Mesenteric fat pad (tissue), 1 donor: Measurements from ENCODE around the gene MSGN1. TPM values are rescaled to one million over a fixed set of nuclear protein-coding genes. Genes with fewer than 3 reads are reported as not detected.
A peak's percentile ranks its signal among the peaks of the same experiment; 100 is the strongest.
"Not testable (repeated sequence)": the region's sequence is repeated elsewhere in the genome, so short reads cannot be mapped to it uniquely, and the experiment has no call there.

Experiments used
- DNase-seq: peaks from one replicate; pipeline ENCODE4 v3.0.0-alpha.2; 2020; ENCODE audit warnings: low spot score
- total RNA-seq: library from RNA; stranded (reverse); fragmentation: NEBNext Ultra II Directional; extraction: Animal tissue kit (Norgen Biotek cat#: 25700); gene quantifications from one replicate; pipeline ENCODE4 v1.2.1, GENCODE V29; 2021
- donor health status: DM: yes; HTN: yes; CAD: no.

MSGN1 gene
- total RNA-seq, 1 donor from 2014 or later: not detected

DNA sequence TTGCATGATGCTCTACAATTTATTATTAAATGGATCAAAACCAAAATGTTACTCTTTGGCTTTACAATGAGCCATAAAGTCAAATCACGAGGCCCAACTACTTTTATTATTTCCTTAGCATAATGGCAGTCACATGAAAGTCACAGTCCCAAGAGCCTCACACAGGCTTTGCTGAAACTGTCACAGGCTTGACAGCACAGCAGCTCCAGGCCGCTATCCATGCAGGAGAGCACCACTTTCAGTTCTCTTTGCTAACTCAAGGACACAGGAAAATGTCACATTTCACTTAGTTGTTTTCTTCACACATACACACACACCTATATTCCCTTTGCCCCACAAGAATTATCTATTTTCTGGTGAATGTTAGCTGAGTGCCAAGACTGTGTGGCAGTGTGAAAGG, 11.1 kb upstream of the MSGN1 start:
- DNase-seq: no peak

DNA sequence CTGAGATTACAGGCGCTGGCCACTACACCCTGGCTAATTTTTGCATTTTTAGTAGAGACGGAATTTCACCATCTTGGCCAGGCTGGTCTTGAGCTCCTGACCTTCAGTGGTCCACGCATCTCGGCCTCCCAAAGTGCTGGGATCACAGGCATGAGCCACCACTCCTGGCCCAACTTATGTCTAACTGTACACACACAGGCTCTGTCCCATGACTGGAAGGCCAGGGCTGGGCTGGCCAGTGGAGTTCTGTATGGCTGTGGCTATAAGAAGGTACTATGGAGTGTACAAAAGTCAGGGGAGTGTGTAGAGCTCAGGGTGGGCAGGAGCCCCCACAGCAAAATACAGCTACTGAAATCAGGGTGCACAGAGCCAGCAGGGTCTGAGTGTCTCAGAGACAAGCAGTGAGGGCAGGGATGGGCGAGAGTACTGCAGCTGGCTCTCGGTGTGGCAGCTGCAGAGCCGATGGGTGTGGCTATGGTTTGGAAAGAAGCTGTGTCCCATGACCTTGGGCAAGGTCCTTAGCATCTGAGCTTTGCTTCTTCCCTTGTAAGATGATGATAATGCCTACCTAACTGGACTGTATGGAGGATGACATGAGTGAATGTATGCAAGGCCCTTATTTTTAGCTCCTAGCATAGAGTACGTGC, 10.4 kb upstream of the MSGN1 start:
- DNase-seq: no peak

DNA sequence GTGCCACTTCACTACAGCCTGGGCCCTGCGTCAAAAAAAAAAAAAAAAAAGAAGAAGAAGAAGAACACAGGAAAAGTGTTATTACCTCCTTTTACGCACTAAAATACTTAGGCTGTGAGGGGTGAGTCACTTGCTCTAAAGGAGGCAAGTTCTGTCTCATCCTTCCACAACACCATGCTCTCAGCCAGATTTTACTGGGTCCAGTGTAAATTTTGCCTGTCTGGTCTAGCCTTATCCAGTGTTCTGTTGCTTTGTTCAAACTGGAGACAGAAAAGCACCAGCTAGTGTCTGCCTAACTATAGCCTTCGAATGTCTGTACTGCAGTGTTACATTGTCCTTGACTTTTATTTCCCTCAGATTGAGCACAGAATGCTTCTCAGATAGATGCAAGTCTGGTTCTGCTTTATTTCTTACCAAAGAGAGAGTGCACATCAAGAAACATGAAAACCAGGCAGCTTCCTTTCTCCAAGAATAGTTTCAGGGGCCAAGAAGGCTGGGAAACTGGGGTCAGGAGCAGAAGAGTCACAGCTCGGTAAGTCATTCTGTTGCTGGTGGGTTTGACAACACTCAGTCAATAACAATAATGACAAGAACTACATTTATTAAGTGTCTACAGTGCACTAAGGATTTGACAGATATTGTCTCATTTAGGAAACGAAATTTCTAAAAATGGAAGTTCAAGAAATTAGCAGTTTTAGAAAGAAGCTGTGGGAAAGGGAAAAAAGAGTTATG, 3.1 kb upstream of the MSGN1 start:
- DNase-seq: no peak

DNA sequence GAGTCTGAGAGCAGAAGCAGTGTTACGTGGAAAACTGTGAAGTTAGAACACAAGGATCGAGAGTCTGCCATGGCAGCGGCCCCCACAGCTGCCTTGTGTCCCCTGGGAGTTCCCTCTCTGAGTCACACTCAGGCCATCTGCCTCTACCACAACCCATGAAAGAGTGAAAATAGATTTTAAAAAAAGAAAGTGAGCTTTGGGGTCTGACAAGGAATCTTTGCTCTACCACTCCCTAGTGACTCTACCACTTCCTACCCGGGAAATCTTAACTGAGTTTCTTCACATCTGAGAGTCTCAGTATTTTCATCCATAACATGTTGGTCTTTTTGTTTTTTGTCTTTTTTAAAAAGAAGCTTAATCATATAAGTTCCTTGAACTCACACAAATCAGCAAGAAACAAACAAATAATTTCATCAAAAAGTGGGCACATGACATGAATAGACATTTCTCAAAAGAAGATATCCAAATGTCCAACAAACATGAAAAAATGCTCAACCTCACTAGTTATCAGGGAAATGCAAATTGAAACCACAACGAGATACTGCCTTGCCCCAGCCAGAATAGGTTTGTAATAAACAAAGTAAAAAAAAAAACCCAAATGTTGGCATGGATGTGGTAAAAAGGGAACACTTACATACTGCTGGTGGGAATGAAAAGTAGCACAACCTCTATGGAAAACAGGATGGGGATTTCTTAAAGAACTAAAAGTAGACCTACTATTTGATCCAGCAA, 2.4 kb upstream of the MSGN1 start:
- DNase-seq: no peak

GRCh38 chr2:17814601-17815000, 1.7 kb upstream of the MSGN1 start:
- no peak for DNase-seq

- DNase-seq: no peak
Measured at GRCh38 chr2:17815468-17816184, 634 bp upstream of the MSGN1 start.

DNA sequence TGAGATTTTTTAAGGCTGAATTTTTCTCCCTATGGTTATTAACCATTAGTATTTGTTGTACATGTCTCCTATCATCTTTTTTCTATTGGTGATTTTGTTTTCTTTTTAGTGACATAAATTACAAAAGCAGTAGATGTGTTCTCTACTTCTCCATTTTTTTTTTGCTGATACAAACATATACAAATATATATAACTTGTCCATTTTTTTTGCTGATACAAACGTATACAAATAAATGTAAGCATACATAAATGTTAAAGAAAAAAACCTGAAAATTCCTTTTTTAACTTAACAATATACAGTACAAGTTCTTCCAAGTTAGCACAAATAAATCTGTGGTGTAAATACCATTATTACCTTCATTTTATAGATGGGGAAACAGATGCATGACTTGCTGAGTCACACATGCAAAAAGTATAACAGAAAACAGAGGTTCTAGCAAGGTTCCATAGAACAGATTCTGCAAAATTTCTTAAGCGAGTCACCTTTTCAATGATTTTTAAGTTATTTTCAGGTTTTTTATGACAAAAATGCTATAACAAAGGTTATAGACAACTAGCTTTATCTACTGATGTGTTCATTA, 2.1 kb downstream of the MSGN1 start:
- DNase-seq: no peak

- no peak for DNase-seq
Measured at GRCh38 chr2:17821080-17821479, 4.8 kb downstream of the MSGN1 start.

DNA sequence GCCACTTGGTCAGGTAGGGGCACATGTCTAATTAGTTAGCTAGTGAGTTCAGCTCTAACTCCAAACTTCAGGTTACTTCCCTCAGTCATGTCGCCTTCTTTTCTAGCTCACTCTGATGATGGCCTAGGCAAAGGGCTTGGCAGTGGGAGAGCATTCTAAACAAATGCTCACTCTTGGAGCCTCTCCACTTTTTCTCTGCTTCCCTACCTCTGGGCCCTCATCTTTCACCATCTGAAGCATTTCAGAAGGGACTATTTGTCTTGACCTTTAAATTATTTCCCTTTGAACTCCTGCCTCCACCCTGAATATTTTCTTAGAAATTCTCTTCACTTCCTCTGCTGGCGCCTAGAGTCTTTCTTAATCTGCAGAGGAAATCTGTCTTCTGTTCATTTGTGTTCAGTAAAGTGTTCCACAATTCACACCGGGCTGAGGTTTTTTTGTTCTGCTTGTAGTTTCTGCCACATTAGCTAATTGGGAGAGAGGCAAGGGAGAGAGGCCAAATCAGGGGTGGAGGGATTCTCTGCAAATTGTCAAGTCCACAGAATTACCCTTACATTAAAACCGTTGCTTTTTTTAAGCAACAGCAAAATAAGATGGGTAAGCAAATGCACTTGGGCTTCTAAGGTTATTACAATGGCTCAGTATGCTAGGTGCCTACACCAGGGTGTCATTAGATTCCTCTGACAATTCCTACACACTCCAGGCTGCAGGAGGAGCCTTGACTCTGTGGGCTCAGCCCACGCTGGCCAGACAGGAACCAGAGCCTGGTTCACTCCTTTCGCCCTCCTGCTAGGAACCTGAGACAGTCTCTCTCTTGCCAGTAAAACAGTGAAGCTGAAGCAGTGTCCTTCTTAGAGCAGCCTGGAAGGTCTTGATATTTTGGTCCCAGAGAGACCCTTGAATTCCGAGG, 5.5 kb downstream of the MSGN1 start:
- no peak for DNase-seq

DNA sequence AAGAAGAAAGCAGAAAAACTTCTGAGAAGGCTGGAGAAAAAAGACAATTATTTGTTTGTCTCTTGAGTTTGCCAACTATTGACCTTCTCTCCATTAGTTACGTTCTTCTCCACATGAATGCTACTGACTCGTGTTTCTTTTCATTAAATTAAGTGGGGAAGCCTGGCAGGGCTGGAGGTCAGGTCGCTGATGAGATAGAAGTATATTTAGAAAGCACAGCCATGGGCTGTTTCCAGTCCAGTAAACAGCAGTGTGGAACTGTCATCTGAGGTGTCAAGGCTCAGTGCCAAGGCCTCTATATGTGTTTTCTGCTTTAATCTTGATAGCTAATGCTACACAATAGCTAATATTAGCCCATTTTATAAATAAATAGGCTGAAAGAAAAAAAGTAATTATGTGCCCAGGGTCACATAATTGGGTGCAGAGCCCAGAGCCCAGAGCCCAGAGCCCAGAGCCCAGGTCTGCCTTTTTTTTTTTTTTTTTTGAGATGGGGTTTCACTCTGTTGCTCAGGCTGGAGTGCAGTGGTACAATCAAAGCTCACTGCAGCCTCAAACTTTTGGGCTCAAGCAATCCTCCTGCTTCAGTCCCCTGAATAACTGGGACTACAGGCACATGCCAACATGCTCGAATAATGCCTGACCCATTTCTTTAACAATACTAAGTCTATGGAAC, 6.3 kb downstream of the MSGN1 start:
- DNase-seq: no peak

DNA sequence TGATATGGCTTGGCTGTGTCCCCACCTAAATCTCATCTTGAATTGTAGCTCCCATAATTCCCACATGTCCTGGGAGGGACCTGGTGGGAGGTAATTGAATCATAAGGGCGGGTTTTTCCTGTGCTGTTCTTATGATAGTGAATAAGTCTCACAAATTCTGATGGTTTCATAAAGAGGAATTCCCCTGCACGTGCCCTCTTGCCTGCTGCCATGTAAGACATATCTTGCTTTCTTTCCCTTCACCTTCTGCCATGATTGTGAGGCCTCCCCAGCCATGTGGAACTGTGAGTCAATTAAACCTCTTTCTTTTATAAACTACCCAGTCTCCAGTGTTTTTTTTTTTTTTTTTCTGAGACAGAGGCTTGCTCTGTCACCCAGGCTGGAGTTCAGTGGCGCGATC, 7.4 kb downstream of the MSGN1 start:
- DNase-seq: not testable (repeated sequence)

DNA sequence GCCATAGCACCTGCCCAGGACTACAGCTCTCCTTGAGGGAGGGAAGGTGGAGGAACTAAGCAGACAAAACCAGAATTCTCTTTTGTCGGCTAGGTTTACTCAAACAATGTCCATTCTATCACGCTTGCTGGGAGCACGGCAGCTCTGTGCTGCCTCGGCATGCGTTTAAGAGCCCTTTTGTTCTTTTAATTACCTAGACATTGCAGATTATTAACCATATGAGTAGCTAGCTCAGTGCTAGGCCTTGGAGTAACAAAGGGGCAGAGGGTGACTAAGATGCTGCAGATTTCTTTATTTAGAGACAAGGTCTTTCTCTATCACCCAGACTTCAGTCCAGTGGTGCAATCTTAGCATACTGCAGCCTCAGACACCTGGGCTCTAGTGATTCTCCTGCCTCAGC, 11.1 kb downstream of the MSGN1 start:
- DNase-seq: no peak

DNA sequence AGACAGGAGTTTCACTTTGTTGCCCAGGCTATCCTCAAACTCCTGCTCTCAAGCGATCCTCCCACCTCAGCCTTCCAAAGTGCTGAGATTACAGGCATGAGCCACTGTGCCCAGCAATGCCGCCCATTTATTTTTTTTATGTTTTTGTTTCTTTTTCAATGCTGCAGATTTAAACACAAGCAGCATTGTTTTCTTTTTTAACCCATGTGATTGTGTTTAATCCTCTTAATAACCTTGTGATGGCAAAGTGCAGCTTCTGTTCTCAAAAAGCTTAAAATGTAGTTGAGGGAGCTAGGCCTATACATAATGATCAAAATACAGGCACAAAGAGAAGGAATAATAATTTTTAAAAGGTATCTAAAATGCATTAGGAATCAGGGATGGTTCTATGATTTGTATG, 11.5 kb downstream of the MSGN1 start:
- DNase-seq: no peak

GRCh38 chr2:17830053-17831034, 14.1 kb downstream of the MSGN1 start:
- peak; percentile 89 for DNase-seq

GRCh38 chr2:17835516-17835915, 19.3 kb downstream of the MSGN1 start:
- DNase-seq: no peak

- DNase-seq: no peak
Measured at GRCh38 chr2:17839959-17840358, 23.7 kb downstream of the MSGN1 start.

GRCh38 chr2:17843457-17843856, 27.2 kb downstream of the MSGN1 start:
- DNase-seq: no peak

- DNase-seq: no peak
Measured at GRCh38 chr2:17845806-17846205, 29.5 kb downstream of the MSGN1 start.

DNA sequence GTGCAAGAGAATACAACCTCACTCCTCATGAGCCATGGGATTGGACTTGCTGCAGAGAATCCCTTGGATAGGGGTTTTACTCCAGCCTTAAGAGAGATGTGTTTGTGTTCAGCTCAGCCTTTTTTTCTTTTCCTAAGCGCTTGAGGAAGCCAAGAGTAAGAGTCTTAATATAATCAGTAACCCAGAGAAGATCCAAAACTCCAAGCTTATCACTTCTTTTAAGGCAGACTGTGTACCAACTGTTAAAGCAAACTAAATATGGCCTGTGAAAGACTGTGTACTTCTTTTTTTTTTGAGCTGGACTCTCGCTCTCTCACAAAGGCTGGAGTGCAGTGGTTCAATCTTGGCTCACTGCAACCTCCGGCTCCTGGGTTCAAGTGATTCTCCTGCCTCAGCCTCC, 30.4 kb downstream of the MSGN1 start:
- no peak for DNase-seq
